ENCODE data around the gene HOGA1.
"Not testable (repeated sequence)": the region's sequence is repeated elsewhere in the genome, so short reads cannot be mapped to it uniquely, and the experiment has no call there.

HOGA1 gene

GRCh38 chr10:97607095-97607636 is 23.0 kb downstream of the HOGA1 start:
- no peak for FAIRE-seq
- no peak for DNase-seq (ENCODE audit: low spot score)

GRCh38 chr10:97608991-97609561 is 24.9 kb downstream of the HOGA1 start:
- no peak for FAIRE-seq
- no peak for DNase-seq (ENCODE audit: low spot score)

GRCh38 chr10:97611473-97611872 is 27.3 kb downstream of the HOGA1 start:
- DNase-seq (ENCODE audit: low spot score) (no peak), FAIRE-seq (no peak)

GRCh38 chr10:97612386-97612785 is 28.2 kb downstream of the HOGA1 start:
- FAIRE-seq (peak; percentile 61), DNase-seq (ENCODE audit: low spot score) (peak; percentile 72)

- FAIRE-seq (no peak), DNase-seq (ENCODE audit: low spot score) (no peak)
Observed at GRCh38 chr10:97618285-97618684, 34.1 kb downstream of the HOGA1 start.

GRCh38 chr10:97618733-97619132 is 34.5 kb downstream of the HOGA1 start:
- DNase-seq (ENCODE audit: low spot score) (no peak), FAIRE-seq (no peak)

- no peak for FAIRE-seq
- DNase-seq (ENCODE audit: low spot score) = no peak
Observed at GRCh38 chr10:97623277-97623676, 39.1 kb downstream of the HOGA1 start.

- DNase-seq (ENCODE audit: low spot score) = no peak
- FAIRE-seq = no peak
Observed at GRCh38 chr10:97627731-97628130, 43.5 kb downstream of the HOGA1 start.

- FAIRE-seq (no peak), DNase-seq (ENCODE audit: low spot score) (no peak)
Observed at GRCh38 chr10:97628228-97628627, 44.0 kb downstream of the HOGA1 start.

GRCh38 chr10:97629289-97629688 is 45.1 kb downstream of the HOGA1 start:
- FAIRE-seq = peak; percentile 80
- DNase-seq (ENCODE audit: low spot score) = peak; percentile 90

GRCh38 chr10:97631098-97631497 is 46.9 kb downstream of the HOGA1 start:
- FAIRE-seq (no peak), DNase-seq (ENCODE audit: low spot score) (no peak)

- DNase-seq (ENCODE audit: low spot score) = peak; percentile 83
- FAIRE-seq = peak; percentile 16
Observed at GRCh38 chr10:97632949-97633884, 49.0 kb downstream of the HOGA1 start, which contains the start of gene MORN4. Gene MORN4, minus strand, starts transcription at chr10:97633500. Its CDS starts 13,847 bp downstream, at chr10:97619653.

- FAIRE-seq (no peak), DNase-seq (ENCODE audit: low spot score) (peak; percentile 37)
Observed at GRCh38 chr10:97633921-97634320, 49.7 kb downstream of the HOGA1 start.

- FAIRE-seq (no peak), DNase-seq (ENCODE audit: low spot score) (no peak)
Observed at GRCh38 chr10:97635577-97635976, 51.4 kb downstream of the HOGA1 start.

- FAIRE-seq; DNase-seq (ENCODE audit: low spot score): not testable (repeated sequence)
Observed at GRCh38 chr10:97639090-97639489, 54.9 kb downstream of the HOGA1 start.

- FAIRE-seq (peak; percentile 91), DNase-seq (ENCODE audit: low spot score) (peak; percentile 99)
Observed at GRCh38 chr10:97640174-97640867, 56.1 kb downstream of the HOGA1 start, which contains the start of gene PI4K2A. Gene PI4K2A, plus strand, starts transcription at chr10:97640671. Its CDS starts 72 bp downstream, at chr10:97640743.

- DNase-seq (ENCODE audit: low spot score) = no peak
- no peak for FAIRE-seq
Observed at GRCh38 chr10:97640868-97641811, 57.0 kb downstream of the HOGA1 start.

GRCh38 chr10:97642471-97643159 is 58.4 kb downstream of the HOGA1 start:
- DNase-seq (ENCODE audit: low spot score); FAIRE-seq: not testable (repeated sequence)

- DNase-seq (ENCODE audit: low spot score) = no peak
- FAIRE-seq = no peak
Observed at GRCh38 chr10:97643441-97643985, 59.3 kb downstream of the HOGA1 start.
